Activated CD4-positive, alpha-beta T cell treated with anti-CD3 and anti-CD28 coated beads, Interleukin-10, Interleukin-2, amounts not matched to agents 100 ng/mL and 50 ng/mL, durations not matched to agents 16 hours and 8 hours (primary cell): Measurements from ENCODE around the gene BCAS3.

Experiments
- DNase-seq: peaks from one replicate; pipeline ENCODE4 v3.0.0-alpha.2; 2020

BCAS3 gene

DNA sequence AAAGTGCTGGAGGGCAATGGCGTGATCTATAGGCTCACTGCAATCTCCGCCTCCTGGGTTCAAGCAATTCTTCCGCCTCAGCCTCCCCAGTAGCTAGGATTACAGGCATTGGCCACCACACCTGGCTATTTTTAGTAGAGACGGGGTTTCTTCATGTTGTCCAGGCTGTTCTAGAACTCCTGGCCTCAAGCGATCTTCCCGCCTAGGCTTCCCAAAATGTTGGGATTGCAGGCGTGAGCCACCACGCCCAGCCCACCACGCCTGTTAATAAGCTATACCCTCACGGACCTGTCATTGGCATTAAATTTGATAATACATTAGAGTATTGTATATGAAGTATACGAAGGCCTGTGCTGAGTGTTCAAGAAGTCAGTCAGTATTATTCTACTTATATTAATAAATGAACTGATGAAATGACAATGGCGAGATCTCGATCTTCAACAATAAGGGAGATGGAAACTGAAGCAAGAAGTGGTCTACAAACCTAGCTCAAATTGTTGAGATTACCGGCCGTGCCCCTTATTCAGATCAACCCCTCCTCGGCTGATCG lies 818 bp upstream of the BCAS3 start:
- no peak for DNase-seq

DNA sequence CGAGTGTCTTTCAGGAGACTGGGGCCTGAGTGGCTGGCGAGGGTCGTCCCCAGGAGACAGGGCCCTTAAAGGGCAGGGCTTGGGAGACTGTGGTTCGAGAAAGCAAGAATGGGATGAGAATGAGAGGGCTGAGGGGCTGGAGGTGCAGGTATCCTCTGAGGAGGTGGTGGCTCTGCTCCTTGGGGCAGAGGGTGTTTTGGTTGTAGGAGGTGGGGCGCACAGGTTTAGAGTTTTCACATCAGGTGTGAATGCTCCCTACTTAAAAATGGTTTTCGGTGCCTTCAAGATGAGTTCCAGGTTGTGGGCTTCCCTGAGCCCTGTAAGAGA lies 430 bp downstream of the BCAS3 start:
- DNase-seq = no peak

DNA sequence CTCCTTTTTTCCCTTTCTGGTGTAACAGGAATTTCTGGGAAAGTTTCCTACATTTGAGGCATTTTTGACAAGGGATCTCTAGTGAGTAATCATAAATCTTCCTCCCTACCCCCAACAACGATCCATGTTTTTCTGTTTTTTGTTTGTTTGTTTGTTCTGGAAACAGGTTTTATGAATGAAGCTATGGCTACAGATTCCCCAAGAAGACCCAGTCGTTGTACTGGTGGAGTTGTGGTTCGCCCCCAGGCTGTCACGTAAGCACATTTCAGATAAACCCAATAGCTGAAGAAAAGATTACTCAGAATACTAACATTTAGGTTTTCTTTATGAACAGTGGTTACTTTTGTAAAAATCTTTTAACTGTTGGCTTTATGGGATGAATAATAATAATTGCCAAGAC lies 1.6 kb downstream of the BCAS3 start:
- DNase-seq = no peak

DNA sequence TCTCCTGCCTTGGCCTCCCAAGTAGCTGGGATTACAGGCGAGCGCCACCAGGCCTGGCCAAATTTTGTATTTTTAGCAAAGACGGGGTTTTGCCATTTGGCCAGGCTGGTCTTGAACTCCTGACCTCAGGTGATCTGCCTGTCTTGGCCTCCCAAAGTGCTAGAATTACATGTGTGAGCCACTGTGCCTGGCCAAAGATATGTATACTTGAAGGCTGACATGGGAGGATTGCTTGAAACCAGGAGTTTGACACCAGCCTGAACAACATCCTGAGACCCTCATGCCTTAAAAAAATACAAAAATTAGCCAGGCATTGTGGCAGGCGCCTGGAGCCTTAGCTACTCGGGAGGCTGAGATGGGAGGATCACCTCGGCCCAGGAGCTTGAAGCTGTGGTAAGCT lies 3.1 kb downstream of the BCAS3 start:
- no peak for DNase-seq

DNA sequence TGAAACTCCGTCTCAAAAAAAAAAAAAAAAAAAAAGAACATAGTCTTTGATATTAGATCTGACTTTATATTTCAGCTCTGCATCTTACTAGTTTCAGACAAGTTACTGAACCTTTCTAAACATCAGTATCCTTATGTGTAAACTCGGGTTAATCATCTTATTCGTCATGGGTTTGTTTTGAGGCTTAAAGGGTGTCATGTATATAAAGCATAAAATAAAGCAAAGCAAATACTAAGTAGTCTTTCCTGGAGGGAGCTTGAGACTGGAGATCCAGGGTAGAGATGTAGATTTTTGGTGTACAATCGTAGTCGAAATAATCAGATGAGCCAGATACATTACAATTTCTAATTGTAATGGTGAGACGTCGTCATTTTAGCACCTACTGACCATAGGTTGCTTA lies 7.8 kb downstream of the BCAS3 start:
- DNase-seq = no peak

DNA sequence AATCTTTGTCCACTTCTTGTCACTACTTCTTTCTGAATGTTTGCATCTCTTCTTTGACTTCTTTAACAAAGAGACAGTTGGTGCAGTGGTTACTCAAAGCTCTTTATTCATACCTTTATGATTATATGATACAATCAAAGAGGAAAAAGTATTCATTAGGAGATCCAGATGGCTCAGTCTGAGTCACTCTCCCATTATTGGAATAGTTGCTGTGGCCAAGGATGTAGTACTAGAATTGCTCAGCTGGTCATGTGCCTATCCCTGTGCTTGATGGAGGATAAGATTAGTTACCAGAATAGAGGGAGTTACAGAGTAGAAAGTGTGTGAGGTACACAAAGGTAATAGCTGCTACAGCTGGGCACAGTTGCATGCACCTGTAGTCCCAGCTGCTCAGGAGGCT lies 18.3 kb downstream of the BCAS3 start:
- peak; percentile 34 for DNase-seq

DNA sequence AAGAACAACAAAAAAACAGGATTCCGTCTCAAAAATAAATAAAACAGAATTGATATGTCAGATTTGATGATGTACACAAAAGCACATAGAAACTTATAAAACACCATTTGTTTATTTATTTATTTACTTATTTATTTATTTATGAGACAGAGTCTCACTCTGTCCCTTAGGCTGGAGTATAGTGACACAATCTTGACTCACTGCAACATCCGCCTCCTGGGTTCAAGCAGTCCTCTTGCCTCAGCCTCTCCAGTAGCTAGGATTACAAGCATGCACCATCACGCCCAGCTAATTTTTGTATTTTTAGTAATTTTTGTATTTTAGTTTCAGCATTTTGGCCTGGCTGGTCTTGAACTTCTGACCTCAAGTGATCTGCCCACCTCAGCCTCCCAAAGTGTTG lies 21.4 kb downstream of the BCAS3 start:
- no peak for DNase-seq

DNA sequence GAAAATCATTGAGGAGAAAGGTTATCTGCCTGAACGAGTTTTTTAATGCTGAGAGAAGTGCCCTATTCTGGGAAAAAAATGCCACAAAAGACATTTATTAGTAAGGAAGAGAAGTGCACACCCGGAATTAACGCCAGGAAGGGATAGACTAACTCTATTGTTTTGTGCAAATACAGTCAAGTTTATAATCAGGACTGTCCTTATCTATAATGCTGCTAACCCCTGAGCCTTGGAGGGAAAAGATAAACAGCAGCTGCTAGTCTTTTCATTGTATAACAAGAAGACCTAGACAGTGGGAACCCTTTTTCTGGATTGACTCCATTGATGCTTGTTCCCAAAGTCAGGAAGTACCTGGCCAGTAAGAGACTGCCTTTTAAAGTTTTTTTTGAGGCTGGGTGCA lies 26.5 kb downstream of the BCAS3 start:
- no peak for DNase-seq

DNA sequence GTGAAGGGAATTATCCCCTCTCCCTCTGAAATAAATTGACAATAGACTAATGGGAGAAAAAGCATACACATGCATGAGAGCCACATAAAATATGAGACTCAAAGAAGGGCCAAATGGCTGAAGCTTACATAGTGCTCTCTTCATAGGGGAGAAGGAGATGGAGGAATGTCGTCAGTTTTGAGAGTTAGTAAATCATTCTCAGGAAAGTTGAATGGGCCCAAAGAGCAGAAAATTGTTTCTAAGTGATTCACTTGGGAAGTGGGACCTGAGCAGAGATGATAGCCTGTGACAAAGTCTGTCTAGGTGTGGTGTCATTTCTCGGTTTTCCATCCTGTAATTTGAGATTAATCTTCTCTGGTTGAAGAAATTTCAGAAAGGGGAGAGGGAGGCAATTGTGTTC lies 35.0 kb downstream of the BCAS3 start:
- no peak for DNase-seq

DNA sequence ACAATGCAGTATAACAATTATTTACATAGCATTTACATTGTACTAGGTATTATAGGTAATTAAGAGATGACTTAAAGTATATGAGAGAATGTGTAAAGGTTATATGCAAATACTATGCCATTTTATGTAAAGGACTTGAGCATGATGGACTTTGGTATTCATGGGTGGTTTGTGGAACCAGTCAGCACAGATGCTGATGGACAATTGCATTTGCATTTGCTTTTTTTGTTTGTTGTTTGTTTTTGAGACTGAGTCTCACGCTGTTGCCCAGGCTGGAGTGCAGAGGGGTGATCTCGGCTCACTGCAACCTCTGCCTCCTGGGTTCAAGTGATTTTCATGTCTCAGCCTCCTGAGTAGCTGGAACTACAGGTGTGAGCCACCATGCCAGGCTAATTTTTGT lies 36.0 kb downstream of the BCAS3 start:
- DNase-seq = no peak

DNA sequence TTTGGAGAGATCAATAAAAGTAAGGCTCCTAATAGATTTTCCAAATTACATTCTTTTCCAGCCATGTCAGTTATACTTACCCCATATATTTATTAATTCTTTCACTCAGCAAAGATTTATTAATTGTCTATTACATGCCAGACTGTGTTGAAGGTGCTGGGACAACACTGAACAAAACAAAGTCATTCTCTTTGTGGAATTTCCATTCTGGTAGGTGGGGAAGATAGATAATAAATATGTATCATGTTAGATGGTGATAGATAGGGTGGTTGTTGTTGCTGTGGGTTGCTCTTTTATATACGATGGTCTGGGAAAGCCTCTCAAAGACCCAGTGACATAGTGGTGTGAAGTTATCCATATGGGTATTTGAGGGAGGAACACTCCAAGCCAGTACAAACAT lies 39.1 kb downstream of the BCAS3 start:
- no peak for DNase-seq

DNA sequence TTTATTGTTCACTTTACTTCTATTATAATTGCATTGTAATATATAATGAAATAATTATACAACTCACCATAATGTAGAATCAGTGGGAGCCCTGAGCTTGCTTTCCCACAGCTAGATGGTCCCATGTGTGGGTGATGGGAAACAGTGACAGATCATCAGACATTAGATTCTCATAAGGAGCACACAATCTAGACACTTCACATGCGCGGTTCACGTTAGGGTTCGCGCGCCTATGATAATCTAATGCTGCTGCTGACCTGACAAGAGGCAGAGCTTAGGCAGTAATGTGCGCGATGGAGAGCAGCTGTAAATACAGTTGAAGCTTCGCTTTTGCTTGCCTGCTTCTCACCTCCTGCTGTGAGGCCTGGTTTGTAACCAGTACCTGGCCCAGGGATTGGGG lies 40.2 kb downstream of the BCAS3 start:
- no peak for DNase-seq

DNA sequence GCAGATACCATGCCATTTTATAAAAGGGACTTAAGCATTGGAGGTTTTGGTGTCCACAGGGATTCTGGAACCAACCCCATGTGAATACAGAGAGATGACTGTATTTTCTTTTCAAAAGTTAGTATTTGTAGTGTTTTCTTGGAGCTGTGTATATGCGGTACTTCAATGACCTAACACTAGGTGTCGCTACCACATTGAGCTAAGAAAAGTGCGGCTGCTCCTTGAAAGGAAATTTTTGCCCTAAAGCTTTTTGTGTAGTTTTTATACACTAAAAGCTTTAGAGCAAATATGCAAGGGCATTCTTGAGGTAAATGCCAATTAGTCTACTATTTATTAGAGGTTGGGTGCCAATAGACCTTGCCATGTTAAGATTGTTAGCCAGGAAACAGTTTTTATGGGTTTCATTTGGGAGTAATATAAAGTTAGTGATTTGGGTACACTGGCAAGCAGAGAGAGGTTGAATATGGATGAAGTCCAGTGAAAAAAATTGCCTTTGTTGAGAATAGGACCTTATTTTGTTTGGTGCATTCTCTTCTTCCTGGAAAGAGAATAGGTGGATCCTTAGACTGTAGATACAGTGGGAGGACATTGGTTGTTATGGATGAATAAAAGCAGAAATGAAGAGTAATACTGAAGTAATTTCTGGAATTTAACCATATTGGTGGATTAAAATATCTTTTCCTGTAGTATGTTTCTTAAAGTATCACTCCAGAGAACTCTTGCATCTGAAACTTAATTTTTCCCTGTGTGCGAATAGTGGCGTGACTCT lies 43.3 kb downstream of the BCAS3 start:
- peak; percentile 60 for DNase-seq

DNA sequence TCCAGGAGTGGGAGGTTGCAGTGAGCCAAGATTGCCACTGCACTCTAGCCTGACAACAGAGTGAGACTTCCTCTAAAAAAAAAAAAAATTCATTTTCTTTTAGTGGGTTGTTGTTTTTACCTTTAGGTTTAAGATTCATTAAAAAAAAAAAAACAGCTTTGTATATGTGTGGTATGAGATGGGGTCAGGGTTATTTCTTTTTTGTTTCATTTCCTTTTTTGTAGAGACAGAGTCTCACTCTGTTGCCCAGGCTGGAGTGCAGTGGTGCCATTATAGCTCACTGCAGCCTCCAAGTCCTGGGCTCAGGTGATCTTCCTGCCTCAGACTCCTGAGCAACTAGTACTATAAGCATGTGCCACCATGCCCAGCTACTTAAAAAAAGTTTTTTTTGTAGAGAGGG lies 47.0 kb downstream of the BCAS3 start:
- DNase-seq = no peak

DNA sequence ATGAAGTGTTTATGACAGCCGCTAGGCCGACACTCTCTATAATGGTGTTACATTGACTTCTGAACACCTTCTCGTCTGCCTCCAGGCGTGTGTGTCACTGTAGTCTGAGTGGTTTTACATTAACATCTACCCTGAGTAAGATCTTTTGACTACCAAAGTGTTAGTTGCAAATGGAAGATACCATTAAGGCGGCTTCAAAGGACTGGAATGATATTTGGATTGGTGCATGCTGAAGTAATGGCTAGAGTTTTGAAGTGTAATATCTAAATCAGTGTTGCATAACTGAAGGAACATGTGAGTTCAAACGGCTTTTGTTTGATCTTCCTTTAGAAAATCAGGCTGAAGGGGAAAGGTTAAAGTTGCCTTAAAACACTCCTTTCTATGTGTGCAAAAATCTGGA lies 52.2 kb downstream of the BCAS3 start:
- no peak for DNase-seq

DNA sequence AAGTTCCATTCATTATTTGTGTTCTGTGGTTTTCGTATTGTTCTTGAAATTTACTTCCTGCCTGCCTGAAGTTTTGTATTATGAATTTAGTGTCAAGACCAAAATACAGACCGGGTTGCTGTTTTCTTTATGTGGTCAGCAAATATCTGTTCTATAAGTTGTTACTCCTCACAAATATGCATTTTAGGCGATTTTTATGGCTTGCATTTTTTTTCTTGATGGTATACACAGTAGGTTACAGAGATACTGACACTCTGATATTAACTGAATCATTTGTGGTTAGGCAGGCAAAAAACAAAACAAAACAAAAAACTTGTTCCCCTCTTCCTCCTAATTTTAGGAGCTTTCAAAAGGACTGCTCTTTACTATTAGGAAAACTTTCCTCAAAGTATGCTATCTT lies 52.6 kb downstream of the BCAS3 start:
- no peak for DNase-seq

DNA sequence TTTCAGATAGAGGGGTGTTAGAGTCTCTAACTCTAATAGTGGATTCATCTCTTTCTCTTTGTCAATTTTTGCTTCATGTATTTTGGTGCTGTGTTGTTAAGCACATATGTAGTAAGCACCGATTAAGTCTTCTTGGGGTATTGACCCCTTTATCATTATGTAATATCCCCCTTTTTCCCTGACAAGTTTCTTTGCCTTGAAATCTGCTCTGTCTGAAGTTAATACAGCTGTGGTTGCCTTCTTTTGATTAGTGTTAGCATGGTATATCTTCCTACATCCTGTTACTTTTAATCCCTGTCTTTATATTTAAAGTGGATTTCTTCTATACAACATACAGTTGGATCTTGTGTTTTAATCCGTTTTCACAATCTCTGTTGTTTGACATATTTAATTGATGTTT lies 60.6 kb downstream of the BCAS3 start:
- no peak for DNase-seq

DNA sequence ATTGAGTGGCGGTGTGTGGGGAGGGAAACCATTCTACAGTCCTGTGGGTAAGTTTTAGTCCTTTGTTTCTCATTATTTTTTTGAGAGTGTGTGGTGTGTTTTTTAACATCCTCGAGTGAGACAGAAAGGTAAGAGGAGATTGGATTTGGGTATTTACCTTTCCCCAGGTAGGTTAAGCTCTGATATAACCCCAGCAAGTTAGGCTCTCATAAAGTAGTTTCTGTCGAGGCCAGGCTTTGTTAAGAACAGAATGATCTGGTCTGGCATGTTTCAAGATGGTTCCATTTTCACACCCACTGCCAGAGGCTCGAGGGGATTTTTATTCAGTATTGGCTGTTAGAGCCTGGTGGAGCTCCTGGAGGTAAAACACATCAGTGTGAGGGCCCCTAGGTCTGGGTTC lies 62.9 kb downstream of the BCAS3 start:
- DNase-seq = no peak

DNA sequence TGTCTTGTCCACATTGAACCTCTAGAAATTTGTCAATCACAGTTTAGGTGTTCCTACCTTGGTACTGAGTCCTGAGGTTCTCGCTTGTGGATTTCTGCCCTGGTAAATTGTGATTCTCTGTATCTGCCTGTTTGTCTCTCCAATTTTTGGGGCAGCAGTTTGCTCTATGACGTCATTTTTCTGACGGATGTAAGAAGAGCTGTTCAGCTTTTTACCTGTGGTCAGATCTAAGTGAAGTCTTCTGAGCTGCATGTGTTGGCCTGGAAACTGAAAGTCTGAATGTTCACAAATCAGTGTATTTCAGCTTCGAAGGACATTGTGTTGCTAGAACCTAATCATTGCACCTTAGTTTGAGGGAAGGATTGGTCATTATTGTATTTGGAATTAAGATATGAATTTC lies 63.4 kb downstream of the BCAS3 start:
- no peak for DNase-seq

DNA sequence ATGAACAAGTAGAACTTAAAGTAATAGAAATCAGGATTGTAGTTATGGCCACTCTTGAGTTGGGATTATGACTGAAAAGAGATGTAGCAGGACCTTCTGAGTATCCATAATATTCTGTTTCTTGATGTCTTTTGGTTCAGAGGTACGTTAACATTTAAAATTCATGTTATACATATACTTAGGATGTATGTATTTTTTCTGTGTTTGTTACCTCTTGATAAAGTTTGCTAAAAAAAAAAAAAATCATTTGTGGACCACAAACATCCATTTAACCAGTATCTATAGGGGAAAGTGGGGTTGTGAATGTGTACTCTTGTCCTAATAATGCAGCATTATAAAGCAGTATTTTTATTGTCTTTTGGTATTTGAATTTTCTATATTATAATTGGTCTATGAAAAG lies 65.6 kb downstream of the BCAS3 start:
- DNase-seq = no peak

DNA sequence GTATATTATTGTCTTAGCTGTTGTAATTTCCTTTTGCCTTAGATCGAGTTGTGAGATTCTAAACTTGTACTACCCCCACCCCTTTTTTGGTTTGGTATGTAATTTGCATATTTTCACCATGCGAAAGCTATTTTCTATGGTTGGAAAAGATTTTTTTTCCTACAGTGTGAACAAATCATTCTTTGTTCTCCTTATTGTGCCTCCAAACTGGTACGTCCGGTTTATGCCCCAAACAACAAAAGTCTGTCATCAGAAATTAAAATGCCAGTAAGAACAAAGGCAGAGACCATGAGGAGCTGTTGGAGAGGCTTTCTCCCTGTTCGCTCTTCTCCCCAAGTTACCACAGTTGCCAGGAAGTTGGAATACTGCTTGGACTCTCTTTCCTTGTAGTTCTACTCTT lies 66.1 kb downstream of the BCAS3 start:
- no peak for DNase-seq

DNA sequence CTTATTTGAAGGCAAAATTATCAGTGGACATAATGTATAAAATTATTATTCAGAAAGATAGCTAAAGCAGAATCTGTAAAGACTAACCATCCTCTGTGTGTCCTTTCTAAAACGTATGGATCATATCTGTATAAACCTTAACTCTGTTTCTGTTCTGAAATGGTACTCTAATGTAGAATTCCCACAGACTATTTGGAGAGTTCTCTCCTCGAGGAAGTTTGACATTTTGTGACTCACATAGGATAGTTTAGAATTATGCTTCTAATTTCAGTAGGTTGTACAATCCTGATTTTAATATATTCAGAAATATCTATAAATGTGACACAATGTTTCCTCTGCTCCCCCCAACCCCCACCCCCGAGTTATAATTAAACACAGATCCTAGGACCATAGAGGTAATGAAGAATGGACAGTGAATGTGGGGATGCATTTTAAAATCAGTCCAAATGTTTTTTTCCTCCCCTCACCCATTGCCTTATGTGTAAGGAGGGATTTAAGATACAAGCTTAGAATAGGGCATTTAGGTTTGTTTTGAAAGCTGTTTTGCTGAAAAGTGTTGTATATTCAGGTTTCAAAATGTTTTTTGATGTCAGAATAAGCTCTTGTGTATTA lies 66.8 kb downstream of the BCAS3 start:
- no peak for DNase-seq

DNA sequence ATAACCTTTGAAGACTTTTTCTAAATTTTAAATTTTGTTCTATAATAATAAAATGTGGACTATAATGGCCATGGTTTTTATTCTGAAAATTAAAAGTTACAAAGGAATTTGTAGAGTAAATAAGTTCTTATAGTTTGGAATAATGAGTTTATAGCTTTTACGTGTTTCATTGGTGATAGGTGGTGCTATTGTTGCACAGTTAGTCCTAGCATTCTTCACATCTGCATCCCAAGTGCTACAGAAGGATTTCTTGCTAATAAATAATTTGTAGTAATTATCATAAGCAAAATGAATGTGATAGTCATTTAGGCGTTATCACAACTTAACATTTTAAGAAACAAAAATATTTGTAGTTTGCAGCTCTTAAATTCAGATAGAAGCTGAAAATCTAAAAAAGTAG lies 67.9 kb downstream of the BCAS3 start:
- no peak for DNase-seq

DNA sequence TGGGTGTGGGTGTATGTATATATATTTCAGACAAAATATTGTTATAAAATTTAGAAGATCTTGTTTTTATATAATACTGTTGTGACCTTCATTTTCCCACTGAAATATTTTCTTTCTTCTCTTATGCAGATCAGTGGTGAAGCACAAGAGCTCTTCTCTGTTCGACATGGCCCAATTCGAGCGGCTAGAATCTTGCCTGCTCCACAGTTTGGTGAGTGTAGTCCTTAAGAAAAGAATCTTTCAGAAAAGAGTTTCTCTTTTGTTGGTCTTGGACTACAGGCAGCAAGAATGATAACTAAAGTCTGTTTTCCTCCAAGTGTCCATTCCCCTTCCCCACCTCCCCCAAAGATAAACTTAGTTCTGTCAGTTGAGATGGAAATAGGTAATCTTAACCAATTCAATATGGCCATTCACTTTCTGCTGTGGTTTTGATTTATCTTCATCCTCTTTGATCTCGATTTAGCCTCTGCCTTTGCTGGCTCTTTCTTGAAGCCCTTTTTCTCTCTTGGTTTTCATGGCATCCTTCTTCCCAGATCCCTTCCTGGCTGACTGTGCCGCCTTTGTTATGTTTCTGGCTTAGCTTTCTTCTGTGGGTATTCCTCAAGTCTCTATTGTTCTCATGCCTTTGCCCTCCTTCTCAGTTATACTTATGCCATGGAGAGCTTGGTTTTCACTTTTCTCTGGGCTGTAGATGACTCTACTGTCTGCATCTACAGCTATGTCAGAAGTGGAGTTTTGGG lies 69.6 kb downstream of the BCAS3 start:
- DNase-seq = no peak
